ENCODE data around the gene SECTM1.

The SECTM1 gene

GRCh38 chr17:82327289-82327688 lies 6.3 kb downstream of the SECTM1 start:
- FAIRE-seq, result no peak

GRCh38 chr17:82325286-82326180 lies 8.0 kb downstream of the SECTM1 start:
- FAIRE-seq, result no peak

- FAIRE-seq, result no peak
Measured at GRCh38 chr17:82324566-82325285, 8.8 kb downstream of the SECTM1 start.

- FAIRE-seq, result no peak
Measured at GRCh38 chr17:82323514-82324234, 9.9 kb downstream of the SECTM1 start.

- no peak for FAIRE-seq
Measured at GRCh38 chr17:82322526-82323453, 10.8 kb downstream of the SECTM1 start.

GRCh38 chr17:82321947-82322466 lies 11.6 kb downstream of the SECTM1 start:
- no peak for FAIRE-seq

GRCh38 chr17:82320956-82321927 lies 12.3 kb downstream of the SECTM1 start:
- FAIRE-seq, result no peak

- no peak for FAIRE-seq
Measured at GRCh38 chr17:82320140-82320840, 13.3 kb downstream of the SECTM1 start.

- no peak for FAIRE-seq
Measured at GRCh38 chr17:82319619-82320062, 13.9 kb downstream of the SECTM1 start.

- FAIRE-seq, result no peak
Measured at GRCh38 chr17:82318772-82319606, 14.6 kb downstream of the SECTM1 start.

- no peak for FAIRE-seq
Measured at GRCh38 chr17:82318169-82318498, 15.4 kb downstream of the SECTM1 start.

GRCh38 chr17:82317394-82318168 lies 16.0 kb downstream of the SECTM1 start, which contains the start of gene CD7:
CD7 (minus strand) TSS chr17:82317608; CDS start chr17:82317495, 113 bp downstream.
- no peak for FAIRE-seq

- FAIRE-seq, result no peak
Measured at GRCh38 chr17:82316651-82317393, 16.7 kb downstream of the SECTM1 start.

GRCh38 chr17:82315703-82316358 lies 17.7 kb downstream of the SECTM1 start:
- FAIRE-seq, result no peak

GRCh38 chr17:82314727-82315605 lies 18.6 kb downstream of the SECTM1 start:
- FAIRE-seq, result no peak

All from G401.6 (cell line).